GM12875 (cell line): ENCODE data around the gene ARHGEF19.
"Not testable (repeated sequence)": the region's sequence is repeated elsewhere in the genome, so short reads cannot be mapped to it uniquely, and the experiment has no call there.

ENCODE experiments used
- H3K4me3 ChIP-seq: one replicate; pipeline ENCODE4 v1.5.1; 2011; ENCODE audit warnings: low read depth, low read length, control low read depth
- TF ChIP-seq, protein P1 (sequence below): IDR thresholded peaks from 2 replicates; pipeline ENCODE4 v1.5.1; 2011; ENCODE audit warnings: low read depth, mild to moderate bottlenecking, control low read depth, inconsistent platforms, low read length, moderate library complexity, borderline replicate concordance; ENCODE audit not compliant: insufficient read depth

The ARHGEF19 gene

DNA sequence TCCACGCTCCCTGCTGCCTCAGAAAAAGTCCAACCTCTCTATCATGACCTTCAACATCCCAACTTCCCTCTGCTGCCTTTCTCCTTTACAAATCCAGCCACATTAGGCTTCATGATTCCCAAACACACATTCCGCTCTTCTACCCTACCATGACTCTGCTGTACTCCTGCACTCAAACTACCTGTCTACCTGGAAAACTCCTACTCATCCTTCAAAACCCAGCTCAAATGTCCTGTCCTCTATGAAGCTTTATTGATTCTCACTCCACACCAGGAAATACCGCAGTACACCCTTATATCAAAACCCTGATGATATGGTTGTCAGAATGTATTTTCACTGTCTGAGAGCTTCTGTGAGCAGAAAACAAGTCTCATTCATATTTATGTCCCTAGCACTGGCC lies 8.9 kb downstream of the ARHGEF19 start:
- TF ChIP-seq, protein P1, sequence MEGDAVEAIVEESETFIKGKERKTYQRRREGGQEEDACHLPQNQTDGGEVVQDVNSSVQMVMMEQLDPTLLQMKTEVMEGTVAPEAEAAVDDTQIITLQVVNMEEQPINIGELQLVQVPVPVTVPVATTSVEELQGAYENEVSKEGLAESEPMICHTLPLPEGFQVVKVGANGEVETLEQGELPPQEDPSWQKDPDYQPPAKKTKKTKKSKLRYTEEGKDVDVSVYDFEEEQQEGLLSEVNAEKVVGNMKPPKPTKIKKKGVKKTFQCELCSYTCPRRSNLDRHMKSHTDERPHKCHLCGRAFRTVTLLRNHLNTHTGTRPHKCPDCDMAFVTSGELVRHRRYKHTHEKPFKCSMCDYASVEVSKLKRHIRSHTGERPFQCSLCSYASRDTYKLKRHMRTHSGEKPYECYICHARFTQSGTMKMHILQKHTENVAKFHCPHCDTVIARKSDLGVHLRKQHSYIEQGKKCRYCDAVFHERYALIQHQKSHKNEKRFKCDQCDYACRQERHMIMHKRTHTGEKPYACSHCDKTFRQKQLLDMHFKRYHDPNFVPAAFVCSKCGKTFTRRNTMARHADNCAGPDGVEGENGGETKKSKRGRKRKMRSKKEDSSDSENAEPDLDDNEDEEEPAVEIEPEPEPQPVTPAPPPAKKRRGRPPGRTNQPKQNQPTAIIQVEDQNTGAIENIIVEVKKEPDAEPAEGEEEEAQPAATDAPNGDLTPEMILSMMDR = no peak
- no peak overlapping the region for H3K4me3 ChIP-seq

DNA sequence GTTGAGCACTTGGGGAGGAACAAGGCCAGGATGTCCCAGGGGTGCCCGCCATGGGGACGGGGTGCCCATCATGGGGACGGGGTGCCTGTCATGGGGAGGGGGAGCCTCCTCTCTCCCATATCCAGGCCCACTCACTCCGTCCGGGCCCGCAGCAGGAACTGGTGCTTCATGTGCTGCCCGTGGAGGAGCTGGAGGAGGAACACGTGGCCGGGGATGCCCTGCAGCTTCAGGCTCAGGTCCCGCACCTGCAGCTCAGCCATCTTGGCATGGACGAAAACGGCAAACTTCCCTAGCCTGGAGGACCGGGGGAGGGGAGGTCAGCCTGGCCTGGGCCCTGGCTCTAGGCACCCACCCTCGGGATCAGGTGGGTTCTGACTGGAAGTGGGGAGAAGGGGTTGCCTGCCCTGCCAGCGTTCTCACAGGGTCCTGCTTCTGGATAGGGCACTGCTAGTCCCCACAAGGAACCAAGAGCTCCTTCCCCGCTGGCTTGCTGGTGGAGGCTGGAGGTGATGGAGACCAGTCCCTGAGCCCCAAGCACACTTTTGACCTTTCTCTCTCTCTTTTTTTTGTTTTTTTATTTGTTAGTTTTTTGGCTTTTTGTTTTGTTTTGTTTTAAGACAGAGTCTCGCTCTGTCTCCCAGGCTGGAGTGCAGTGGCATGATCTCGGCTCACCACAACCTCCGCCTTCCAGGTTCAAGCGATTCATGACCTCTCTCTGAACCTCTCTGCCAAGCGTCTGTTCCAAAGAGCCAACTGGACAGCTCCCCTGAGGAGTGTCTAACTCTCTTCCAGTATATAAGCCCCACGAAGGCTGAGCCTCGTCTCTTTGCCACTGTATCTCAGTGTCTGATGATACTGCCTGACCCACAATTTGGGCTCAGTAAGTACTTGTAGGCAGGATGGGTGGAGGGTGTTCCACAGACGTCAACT lies 9.9 kb downstream of the ARHGEF19 start:
- TF ChIP-seq, protein P1 = no peak
- no peak overlapping the region for H3K4me3 ChIP-seq

DNA sequence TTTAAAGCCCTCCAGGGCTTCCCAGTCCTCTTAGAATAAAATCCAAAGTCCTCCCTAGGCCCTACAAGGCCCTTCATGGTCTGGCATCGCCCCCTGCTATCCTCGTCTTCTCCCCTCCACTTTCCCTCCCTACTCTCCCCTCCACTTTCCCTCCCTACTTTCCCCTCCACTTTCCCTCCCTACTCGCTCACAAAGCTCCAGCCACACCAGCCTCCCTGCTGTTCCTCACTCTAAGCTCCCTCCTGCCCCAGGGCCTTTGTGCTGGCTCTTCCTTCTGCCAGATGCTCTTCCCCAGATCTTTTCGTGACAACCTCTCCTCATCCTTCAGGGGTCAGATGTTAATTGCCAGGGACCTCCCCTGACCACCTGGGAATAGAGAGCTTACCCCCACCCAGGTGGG lies 12.8 kb downstream of the ARHGEF19 start:
- no peak overlapping the region for H3K4me3 ChIP-seq
- TF ChIP-seq, protein P1 = no peak

DNA sequence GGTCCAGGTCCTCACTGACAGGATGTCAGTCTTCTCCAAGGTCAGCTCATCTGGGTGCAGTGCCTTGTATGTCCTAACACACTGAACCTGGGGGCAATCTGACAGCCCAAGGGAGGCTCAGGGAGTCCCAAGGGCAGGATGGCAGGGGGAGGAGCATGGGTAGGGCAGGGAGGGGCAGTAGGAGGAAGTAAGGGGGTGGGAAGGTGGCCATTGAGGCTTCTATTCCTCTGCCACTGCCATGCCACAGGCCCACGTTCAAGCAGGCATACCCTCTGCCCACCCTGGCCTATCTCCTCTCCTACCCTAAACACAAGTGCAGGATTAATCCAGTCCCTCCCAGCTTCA lies 13.3 kb downstream of the ARHGEF19 start:
- H3K4me3 ChIP-seq = no peak overlapping the region
- TF ChIP-seq, protein P1 = no peak

DNA sequence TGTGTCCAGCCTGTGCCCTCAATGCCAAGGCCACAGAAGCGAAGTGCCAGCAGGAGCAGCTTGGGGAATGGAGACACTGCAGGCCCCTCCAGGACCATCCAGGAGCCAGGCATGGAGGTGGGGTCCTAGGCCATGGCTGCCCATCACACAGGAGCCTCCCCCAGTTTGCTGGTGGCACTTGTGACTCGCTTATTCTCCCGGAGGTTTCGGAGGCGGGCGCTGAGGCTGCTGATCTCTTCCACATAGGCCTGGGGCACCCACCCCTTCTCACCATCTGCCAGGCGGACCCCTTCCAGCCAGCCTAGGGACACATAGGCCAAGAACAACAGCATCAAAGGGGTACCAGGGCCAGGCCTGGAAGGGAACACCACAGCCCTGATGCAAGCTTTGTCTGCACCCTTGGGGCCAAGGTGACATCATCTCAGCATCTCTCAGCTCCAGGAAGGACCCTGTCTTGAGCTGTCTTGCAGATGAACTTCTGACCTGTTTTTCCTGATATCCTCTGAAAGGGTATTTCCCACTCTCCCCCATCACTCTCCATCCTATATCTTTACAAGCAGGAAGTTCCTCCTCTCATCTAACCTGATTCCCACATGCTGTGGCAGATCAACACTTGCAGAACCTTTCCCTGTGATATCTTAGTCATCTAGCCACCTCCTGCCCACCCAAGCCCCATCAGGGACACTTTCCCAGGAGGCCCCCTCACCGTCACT lies 13.9 kb downstream of the ARHGEF19 start:
- TF ChIP-seq, protein P1 = no peak

DNA sequence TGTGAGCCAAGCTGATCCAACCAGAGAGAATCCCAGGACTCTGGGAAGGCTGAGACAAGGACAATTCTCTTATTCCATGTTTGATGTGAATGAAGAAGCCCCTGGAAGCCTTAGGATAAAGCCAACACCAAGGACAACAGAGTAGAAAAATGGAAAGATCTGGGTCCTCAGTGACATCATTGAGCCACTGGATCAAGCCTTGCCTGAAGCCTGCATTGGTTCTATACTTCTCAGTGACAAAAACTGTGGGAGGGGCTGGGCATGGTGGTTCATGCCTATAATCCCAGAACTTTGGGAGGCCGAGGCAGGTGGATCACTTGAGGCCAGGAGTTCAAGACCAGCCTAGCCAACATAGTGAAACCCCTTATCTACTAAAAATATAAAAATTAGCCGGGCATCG lies 15.6 kb downstream of the ARHGEF19 start:
- TF ChIP-seq, protein P1 = no peak
- no peak overlapping the region for H3K4me3 ChIP-seq

More for the DNA sequence above, 13.9 kb downstream of the ARHGEF19 start:
- H3K4me3 ChIP-seq = no peak overlapping the region

DNA sequence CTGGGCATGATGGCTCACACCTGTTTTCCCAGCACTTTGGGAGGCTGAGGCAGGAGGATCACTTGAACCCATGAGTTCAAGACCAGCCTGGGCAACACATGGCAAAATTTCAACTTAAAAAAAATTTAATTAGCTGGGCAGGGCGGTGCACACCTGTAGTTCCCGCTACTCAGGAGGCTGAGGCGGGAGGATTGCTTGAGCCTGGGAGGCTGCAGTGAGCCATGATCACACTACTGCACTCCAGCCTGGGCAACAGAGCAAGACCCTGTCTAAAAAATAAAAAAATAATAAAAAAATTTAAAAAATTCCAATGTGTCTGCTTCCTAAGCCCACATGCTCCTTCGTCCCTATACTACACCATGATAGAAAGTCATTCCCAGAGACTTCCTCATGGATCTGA lies 16.3 kb downstream of the ARHGEF19 start:
- H3K4me3 ChIP-seq = not testable (repeated sequence)
